Measurements from ENCODE around the gene SLC17A9.

DNA sequence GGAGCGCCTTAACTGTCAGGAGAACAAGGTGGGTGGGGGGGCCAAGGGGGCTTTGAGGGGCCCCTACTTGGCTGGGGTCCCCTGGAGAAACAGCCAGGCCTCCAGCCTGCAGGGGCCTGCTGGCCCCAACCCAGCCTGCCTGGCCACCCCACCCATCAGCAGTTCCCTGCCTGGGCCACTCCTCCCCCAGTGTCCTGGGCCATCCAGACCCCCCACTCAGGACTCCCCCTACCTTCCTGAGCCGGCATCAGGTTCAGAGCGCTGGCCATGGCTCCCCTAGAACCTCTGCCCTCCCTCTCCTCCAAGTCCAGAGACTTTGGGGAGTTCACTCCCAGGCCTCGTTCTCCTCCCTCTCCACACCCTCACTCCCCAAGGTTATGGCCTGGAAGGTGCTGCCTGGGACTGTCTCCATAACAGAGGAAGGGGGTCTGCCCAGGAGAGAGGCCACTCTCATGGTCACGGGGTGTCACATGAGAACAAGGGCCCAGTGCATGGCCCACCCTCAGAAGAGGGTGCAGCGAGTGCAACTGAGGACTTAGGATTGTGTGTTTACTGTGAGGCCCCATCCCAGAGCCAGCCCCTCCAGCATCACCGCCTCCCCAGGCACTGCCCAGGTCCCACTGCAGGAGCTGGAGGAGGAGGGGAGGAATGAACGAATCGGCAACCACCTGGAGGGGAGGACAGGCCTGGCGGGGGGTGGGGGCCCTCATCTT, 6.0 kb downstream of the SLC17A9 start:
- TF ChIP-seq, protein P1, sequence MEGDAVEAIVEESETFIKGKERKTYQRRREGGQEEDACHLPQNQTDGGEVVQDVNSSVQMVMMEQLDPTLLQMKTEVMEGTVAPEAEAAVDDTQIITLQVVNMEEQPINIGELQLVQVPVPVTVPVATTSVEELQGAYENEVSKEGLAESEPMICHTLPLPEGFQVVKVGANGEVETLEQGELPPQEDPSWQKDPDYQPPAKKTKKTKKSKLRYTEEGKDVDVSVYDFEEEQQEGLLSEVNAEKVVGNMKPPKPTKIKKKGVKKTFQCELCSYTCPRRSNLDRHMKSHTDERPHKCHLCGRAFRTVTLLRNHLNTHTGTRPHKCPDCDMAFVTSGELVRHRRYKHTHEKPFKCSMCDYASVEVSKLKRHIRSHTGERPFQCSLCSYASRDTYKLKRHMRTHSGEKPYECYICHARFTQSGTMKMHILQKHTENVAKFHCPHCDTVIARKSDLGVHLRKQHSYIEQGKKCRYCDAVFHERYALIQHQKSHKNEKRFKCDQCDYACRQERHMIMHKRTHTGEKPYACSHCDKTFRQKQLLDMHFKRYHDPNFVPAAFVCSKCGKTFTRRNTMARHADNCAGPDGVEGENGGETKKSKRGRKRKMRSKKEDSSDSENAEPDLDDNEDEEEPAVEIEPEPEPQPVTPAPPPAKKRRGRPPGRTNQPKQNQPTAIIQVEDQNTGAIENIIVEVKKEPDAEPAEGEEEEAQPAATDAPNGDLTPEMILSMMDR (IDR thresholded peaks at IDR 0.05): no peak
- no peak for TF ChIP-seq POLR2A (IDR thresholded peaks at IDR 0.05)

Measured in heart left ventricle (tissue), 13 donors.